ENCODE results near the gene TMEFF2. TPM values are rescaled to one million over a fixed set of nuclear protein-coding genes. Genes with fewer than 3 reads are reported as not detected.

Gene TMEFF2
- total RNA-seq, 6 experiments from 2014 or later: 0.18 to 0.25 (median 0.22) TPM; not detected in 3

DNA sequence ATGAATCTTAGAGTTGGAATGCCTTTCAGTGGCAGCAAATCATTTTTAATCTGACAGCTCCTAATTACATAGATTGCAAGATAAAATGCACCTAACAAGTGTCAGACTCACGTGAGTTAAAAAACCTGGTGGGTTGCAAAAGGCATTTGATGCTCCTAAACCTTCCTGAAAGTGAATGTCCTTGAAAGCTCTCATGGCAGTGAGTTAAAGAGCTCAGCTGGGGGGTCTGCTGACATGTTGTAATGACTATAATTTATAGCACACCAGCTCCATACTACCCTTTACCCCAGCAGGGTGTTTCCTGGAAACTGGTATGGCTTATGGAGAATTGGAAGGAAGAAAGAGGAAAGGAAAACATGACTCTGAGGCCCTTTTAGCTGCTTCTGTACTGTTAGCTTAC is 256.0 kb downstream of the TMEFF2 start:
- TF ChIP-seq, protein P1, sequence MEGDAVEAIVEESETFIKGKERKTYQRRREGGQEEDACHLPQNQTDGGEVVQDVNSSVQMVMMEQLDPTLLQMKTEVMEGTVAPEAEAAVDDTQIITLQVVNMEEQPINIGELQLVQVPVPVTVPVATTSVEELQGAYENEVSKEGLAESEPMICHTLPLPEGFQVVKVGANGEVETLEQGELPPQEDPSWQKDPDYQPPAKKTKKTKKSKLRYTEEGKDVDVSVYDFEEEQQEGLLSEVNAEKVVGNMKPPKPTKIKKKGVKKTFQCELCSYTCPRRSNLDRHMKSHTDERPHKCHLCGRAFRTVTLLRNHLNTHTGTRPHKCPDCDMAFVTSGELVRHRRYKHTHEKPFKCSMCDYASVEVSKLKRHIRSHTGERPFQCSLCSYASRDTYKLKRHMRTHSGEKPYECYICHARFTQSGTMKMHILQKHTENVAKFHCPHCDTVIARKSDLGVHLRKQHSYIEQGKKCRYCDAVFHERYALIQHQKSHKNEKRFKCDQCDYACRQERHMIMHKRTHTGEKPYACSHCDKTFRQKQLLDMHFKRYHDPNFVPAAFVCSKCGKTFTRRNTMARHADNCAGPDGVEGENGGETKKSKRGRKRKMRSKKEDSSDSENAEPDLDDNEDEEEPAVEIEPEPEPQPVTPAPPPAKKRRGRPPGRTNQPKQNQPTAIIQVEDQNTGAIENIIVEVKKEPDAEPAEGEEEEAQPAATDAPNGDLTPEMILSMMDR (IDR thresholded peaks at IDR 0.05): no peak
- no peaks in the 10 kb centered on the region for H3K9me3 Mint-ChIP-seq
- H3K4me1 Mint-ChIP-seq (ENCODE audit: low read depth): peaks cover 23% of the 10 kb centered on the region
- H3K4me3 Mint-ChIP-seq: no peak overlapping the region
- no peaks in the 10 kb centered on the region for H3K36me3 Mint-ChIP-seq (ENCODE audit: low read depth)
- no peak for DNase-seq
- H3K27ac Mint-ChIP-seq: no peak overlapping the region
- peaks cover 2% of the 10 kb centered on the region; the same call in 1 of the 2 replicates for H3K27me3 Mint-ChIP-seq (ENCODE audit: insufficient read depth)

DNA sequence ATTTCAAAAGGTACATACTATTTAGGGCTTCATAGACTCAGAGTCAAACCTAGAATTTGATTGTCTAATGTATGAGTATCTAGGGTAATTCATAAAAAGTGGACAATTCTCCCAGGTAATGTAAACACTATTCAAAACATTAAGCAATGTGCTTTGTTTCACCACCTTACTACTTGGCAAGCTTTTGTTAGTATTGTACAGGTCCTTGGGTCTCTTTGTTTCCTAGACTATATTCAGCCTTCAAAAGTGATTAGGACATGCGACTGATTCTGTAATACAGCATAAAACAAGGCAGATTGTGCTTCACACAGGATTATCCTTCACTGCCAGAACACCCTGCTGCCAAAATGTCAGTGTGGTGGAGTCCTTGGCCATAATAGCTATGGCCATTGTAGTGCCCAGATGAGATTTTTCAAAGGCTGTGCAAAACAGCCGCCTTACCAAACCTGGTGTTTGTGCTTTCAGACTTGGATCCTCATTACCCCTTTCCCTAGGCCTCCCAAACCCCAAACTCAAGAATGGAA is 257.8 kb downstream of the TMEFF2 start:
- H3K4me3 Mint-ChIP-seq: no peak overlapping the region
- H3K9me3 Mint-ChIP-seq: no peaks in the 10 kb centered on the region
- no peak for DNase-seq
- no peaks in the 10 kb centered on the region for H3K36me3 Mint-ChIP-seq (ENCODE audit: low read depth)
- peaks cover 2% of the 10 kb centered on the region; the same call in 1 of the 2 replicates for H3K27me3 Mint-ChIP-seq (ENCODE audit: insufficient read depth)
- H3K4me1 Mint-ChIP-seq (ENCODE audit: low read depth): peaks cover 10% of the 10 kb centered on the region
- TF ChIP-seq, protein P1 (IDR thresholded peaks at IDR 0.05): no peak
- H3K27ac Mint-ChIP-seq: no peak overlapping the region

DNA sequence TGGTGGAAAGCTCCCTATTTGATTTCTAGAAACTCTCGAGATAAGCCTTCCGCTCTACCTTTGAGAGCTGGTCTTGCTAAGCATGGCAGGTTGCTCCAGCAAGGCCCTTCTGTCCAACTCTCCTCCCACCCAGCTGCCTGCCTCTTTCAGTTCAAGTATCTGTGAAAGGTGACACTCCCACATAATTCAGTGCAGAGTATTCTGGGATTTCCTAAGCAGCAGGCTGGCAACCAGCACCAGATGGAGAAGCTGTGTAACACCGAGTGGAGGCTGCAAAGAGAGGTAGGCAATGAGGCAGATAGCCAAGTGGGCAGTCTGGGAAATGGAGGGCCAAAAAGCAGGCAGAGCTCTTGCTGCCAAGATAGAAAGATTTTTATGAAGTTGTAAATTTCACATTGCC is 259.5 kb downstream of the TMEFF2 start:
- Mint-ChIP-seq H3K9me3 (no peaks in the 10 kb centered on the region), H3K36me3 (ENCODE audit: low read depth) (no peaks in the 10 kb centered on the region), H3K4me1 (ENCODE audit: low read depth) (no peaks in the 10 kb centered on the region), H3K27ac (no peak overlapping the region), H3K27me3 (ENCODE audit: insufficient read depth) (no peaks in the 10 kb centered on the region; the same call in 1 of the 2 replicates), H3K4me3 (no peak overlapping the region)
- TF ChIP-seq, protein P1 (IDR thresholded peaks at IDR 0.05): no peak
- no peak for DNase-seq

DNA sequence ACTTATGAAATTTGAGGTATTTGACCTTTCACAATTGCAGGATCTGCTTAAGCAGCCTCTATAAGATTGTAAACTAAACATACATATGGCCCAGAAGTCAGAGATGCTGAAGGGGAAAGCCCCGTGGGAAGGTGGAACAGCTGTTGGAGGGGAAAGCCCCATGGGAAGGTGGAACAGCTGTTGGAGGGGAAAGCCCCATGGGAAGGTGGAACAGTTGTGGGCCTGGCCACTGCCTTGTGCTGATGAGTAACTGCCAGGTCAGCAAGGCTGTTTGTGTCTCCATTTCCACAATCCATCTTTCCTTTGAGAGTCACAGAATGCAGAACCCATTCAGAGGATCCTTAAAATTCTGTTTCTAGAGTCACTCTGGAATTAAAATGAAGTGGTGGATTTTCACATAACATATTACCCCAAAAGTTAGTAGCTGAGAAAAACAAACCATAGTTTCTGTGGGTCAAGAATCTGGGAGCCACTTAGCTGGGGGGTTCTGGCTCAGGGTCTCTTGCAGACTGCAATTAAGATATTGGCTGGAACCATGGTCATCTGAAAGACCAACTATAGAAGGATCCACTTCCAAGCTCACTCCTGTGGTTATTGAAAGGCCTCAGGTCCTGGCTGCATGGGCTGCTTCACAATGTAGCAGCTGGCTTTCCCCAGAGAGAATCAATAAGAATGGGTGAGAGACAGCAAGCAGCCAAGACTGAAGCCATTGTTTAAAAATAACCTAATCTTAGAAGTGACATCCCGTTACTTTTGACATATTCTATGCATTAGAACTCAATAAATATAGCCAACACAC is 261.2 kb downstream of the TMEFF2 start:
- Mint-ChIP-seq H3K27me3 (ENCODE audit: insufficient read depth) (no peaks in the 10 kb centered on the region; the same call in 1 of the 2 replicates), H3K4me3 (no peak overlapping the region), H3K27ac (no peak overlapping the region), H3K4me1 (ENCODE audit: low read depth) (no peaks in the 10 kb centered on the region), H3K36me3 (ENCODE audit: low read depth) (no peaks in the 10 kb centered on the region), H3K9me3 (no peaks in the 10 kb centered on the region)
- TF ChIP-seq, protein P1 (IDR thresholded peaks at IDR 0.05): no peak
- DNase-seq: no peak

DNA sequence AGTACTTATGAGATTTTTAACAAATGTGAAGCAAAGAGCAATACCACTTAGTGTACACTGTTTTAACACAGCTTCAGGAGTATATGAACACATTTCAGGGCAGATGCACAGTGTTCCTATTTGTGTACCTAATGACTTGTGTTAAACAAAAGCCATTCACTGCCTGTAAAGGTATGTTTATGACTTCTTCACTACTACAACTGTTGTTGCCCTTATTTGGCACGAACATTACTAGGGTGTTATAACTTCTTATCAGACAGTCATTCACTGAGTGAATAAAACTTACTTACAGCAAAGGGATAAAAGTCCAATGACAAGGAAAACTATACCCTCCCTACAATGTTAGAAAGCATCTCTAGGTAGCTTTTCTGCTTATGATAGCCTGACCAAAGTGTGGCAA is 262.4 kb downstream of the TMEFF2 start:
- Mint-ChIP-seq H3K4me3 (no peak overlapping the region), H3K9me3 (no peaks in the 10 kb centered on the region), H3K4me1 (ENCODE audit: low read depth) (peaks cover 10% of the 10 kb centered on the region), H3K36me3 (ENCODE audit: low read depth) (no peaks in the 10 kb centered on the region), H3K27me3 (ENCODE audit: insufficient read depth) (no peaks in the 10 kb centered on the region; the same call in 1 of the 2 replicates), H3K27ac (no peak overlapping the region)
- no peak for DNase-seq
- TF ChIP-seq, protein P1 (IDR thresholded peaks at IDR 0.05): no peak
